HG03378 (cell line): ENCODE measurements around the gene ZSCAN5A.
"Not testable (repeated sequence)": the region's sequence is repeated elsewhere in the genome, so short reads cannot be mapped to it uniquely, and the experiment has no call there.

Source experiments
- ATAC-seq: cut with Tn5 transposase; IDR thresholded peaks from one replicate; pipeline ENCODE4 v1.9.1; 2021; ENCODE audit warnings: mild to moderate bottlenecking, moderate library complexity; ENCODE audit not compliant: unreplicated experiment

Gene ZSCAN5A

GRCh38 chr19:56273563-56274117, 41.0 kb downstream of the ZSCAN5A start:
- no peak for ATAC-seq

GRCh38 chr19:56272161-56272798, 42.4 kb downstream of the ZSCAN5A start, which contains the start of gene EDDM13:
TSS of gene EDDM13 (plus strand) at chr19:56272748. CDS start at chr19:56272835, 87 bp downstream.
- no peak for ATAC-seq

GRCh38 chr19:56271151-56271550, 43.5 kb downstream of the ZSCAN5A start:
- ATAC-seq: no peak

GRCh38 chr19:56270676-56271075, 44.0 kb downstream of the ZSCAN5A start:
- ATAC-seq: no peak

- ATAC-seq: no peak
Observed at GRCh38 chr19:56269348-56269747, 45.3 kb downstream of the ZSCAN5A start.

GRCh38 chr19:56266051-56266450, 48.6 kb downstream of the ZSCAN5A start:
- ATAC-seq: no peak

GRCh38 chr19:56263319-56263718, 51.3 kb downstream of the ZSCAN5A start:
- no peak for ATAC-seq

- ATAC-seq: not testable (repeated sequence)
Observed at GRCh38 chr19:56261932-56262331, 52.7 kb downstream of the ZSCAN5A start.

GRCh38 chr19:56261145-56261544, 53.5 kb downstream of the ZSCAN5A start:
- no peak for ATAC-seq

- no peak for ATAC-seq
Observed at GRCh38 chr19:56258272-56258671, 56.4 kb downstream of the ZSCAN5A start.

- no peak for ATAC-seq
Observed at GRCh38 chr19:56253737-56254136, 60.9 kb downstream of the ZSCAN5A start.

GRCh38 chr19:56252699-56253422, 61.8 kb downstream of the ZSCAN5A start:
- no peak for ATAC-seq

- ATAC-seq: not testable (repeated sequence)
Observed at GRCh38 chr19:56248736-56249338, 65.8 kb downstream of the ZSCAN5A start.

- not testable (repeated sequence) for ATAC-seq
Observed at GRCh38 chr19:56245764-56246163, 68.9 kb downstream of the ZSCAN5A start.

- no peak for ATAC-seq
Observed at GRCh38 chr19:56245121-56245740, 69.4 kb downstream of the ZSCAN5A start.

- ATAC-seq: no peak
Observed at GRCh38 chr19:56223481-56223880, 91.2 kb downstream of the ZSCAN5A start.

GRCh38 chr19:56222901-56223300, 91.7 kb downstream of the ZSCAN5A start:
- ATAC-seq: no peak

- ATAC-seq: no peak
Observed at GRCh38 chr19:56221851-56222250, 92.8 kb downstream of the ZSCAN5A start.

GRCh38 chr19:56221442-56221841, 93.2 kb downstream of the ZSCAN5A start:
- ATAC-seq: not testable (repeated sequence)

GRCh38 chr19:56218961-56219360, 95.7 kb downstream of the ZSCAN5A start:
- ATAC-seq: no peak
